HG03196 (cell line): ENCODE data around the gene C1QTNF1.
"Not testable (repeated sequence)": the region's sequence is repeated elsewhere in the genome, so short reads cannot be mapped to it uniquely, and the experiment has no call there.

ENCODE experiments used
- ATAC-seq: cut with Tn5 transposase; IDR thresholded peaks from one replicate; pipeline ENCODE4 v1.9.1; 2021; ENCODE audit not compliant: unreplicated experiment

Gene C1QTNF1

GRCh38 chr17:79022507-79022991, 1.4 kb upstream of the C1QTNF1 start:
- no peak for ATAC-seq

- no peak for ATAC-seq
Observed at GRCh38 chr17:79023180-79023705, 726 bp upstream of the C1QTNF1 start.

GRCh38 chr17:79024901-79025737, 1.1 kb downstream of the C1QTNF1 start:
- no peak for ATAC-seq

GRCh38 chr17:79026376-79027273, 2.7 kb downstream of the C1QTNF1 start:
- ATAC-seq, result no peak

GRCh38 chr17:79027274-79027924, 3.4 kb downstream of the C1QTNF1 start:
- no peak for ATAC-seq

GRCh38 chr17:79027925-79028491, 4.0 kb downstream of the C1QTNF1 start:
- no peak for ATAC-seq

GRCh38 chr17:79028496-79029326, 4.7 kb downstream of the C1QTNF1 start:
- no peak for ATAC-seq

- no peak for ATAC-seq
Observed at GRCh38 chr17:79029327-79030009, 5.5 kb downstream of the C1QTNF1 start.

- ATAC-seq, result not testable (repeated sequence)
Observed at GRCh38 chr17:79030636-79031035, 6.7 kb downstream of the C1QTNF1 start.

GRCh38 chr17:79031996-79032875, 8.3 kb downstream of the C1QTNF1 start:
- ATAC-seq, result no peak

- ATAC-seq, result no peak
Observed at GRCh38 chr17:79033046-79033616, 9.2 kb downstream of the C1QTNF1 start.

- ATAC-seq, result no peak
Observed at GRCh38 chr17:79033741-79034501, 10.0 kb downstream of the C1QTNF1 start.

- ATAC-seq, result no peak
Observed at GRCh38 chr17:79034931-79035485, 11.0 kb downstream of the C1QTNF1 start.

- ATAC-seq, result no peak
Observed at GRCh38 chr17:79035686-79036085, 11.7 kb downstream of the C1QTNF1 start.

GRCh38 chr17:79036181-79036580, 12.2 kb downstream of the C1QTNF1 start:
- no peak for ATAC-seq

GRCh38 chr17:79036596-79036995, 12.6 kb downstream of the C1QTNF1 start:
- no peak for ATAC-seq
